ENCODE data around the gene SHANK2. TPM values are rescaled to one million over a fixed set of nuclear protein-coding genes. Genes with fewer than 3 reads are reported as not detected.

SHANK2 gene
- total RNA-seq, 2 experiments from 2014 or later = not detected

DNA sequence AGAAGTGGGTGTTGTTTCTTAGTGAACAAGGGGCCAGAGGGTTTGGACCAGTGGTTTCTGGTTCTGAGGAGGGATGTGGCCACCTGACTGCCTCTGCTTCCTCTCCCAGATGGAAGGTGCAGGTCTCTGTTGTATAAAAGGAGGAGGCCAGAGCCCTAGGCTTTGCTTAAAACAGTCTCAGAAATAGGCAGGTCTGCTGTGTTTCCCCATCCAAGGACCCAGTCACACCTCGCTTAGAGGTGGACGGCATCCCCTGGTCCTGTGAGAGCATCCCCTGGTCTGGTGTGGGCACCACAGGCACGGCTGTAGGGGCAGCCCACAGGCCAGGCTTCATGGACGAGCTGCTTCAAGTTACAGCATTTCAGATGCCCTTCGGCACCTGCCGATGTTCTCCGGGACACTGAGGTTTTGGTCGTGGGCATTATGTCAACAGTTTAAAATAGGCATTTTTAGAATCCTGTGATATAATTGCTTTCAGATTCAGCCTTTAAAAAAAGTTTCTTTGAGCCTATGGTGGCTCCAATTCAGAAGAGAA is 45.7 kb upstream of the SHANK2 start:
- H3K4me3 ChIP-seq (ENCODE audit: low read depth, low read length, poor library complexity, severe bottlenecking) = no peak overlapping the region
- H3K9me2 ChIP-seq (ENCODE audit: insufficient read depth, low read length) = no peaks in the 10 kb centered on the region
- ChIA-PET CTCF (ENCODE audit: unreplicated experiment) (no interaction called here), POLR2A (no interaction called here)
- no peaks in the 10 kb centered on the region for H4K20me1 ChIP-seq (ENCODE audit: insufficient read depth, low read length)
- H3K36me3 ChIP-seq (ENCODE audit: insufficient read depth, low read length) = no peaks in the 10 kb centered on the region
- no peak for TF ChIP-seq EZH2phosphoT487 (IDR thresholded peaks at IDR 0.05; ENCODE audit: borderline replicate concordance, low read depth, low read length)
- no peak for TF ChIP-seq CTCF (conservative IDR thresholded peaks at IDR 0.05; ENCODE audit: low read length)
- no peak for DNase-seq (ENCODE audit: low spot score)
- H3K79me2 ChIP-seq (ENCODE audit: insufficient read depth, low read depth, low read length) = no peaks in the 10 kb centered on the region
- H3K27ac ChIP-seq (ENCODE audit: low read depth, low read length, poor library complexity, severe bottlenecking) = no peak overlapping the region
- BruUV-seq (replicated peaks) = no TSS peak
- intact Hi-C loops (cut with micrococcal nuclease; ENCODE audit: unreplicated experiment) = no loop called here
- no peak overlapping the region for H2AFZ ChIP-seq (ENCODE audit: low read length)
- no peaks in the 10 kb centered on the region for H3K4me1 ChIP-seq (ENCODE audit: insufficient read depth, low read length, poor library complexity, severe bottlenecking)
- H3K9me3 ChIP-seq (ENCODE audit: low read length) = no peaks in the 10 kb centered on the region
- no peak overlapping the region for H3K4me2 ChIP-seq (ENCODE audit: low read length)

DNA sequence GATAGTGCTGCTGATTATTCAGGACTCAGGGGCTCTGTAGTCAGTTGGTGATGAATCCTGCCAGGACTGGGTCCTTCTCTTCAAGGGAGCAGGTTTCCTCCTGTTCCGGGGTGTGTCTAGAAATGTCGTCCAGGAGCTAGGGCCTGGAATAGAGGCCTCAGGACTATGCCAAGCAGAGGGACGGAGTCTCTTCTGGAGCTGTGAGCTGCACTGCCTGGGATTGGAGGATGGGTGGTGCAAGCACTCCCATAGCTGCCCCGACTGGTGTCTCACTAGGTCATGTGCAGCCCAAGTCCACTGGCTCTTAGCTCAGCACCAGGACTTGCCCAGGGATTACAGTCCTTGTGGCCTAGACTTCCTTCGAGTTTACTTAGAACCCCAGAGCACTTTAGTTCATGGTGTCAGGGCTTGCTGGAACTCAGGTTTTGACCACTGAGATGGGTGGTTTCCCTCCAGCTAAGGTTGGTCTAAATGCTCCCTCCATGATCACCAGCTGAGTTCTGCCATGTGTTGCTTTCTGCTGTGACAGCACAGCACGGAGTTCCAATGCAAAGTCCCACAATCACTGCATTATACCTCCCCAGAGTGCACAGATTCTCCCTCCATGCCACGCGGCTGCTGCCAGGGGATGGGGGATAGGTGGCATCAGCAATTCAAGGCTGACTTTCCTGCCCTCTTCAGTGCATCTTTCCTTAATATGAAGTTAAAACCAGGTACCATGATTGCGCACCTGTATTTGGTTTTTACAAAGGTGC is 42.6 kb upstream of the SHANK2 start:
- CTCF ChIA-PET (ENCODE audit: unreplicated experiment) = no interaction called here
- POLR2A ChIA-PET = no interaction called here
- no peak for TF ChIP-seq EZH2phosphoT487 (IDR thresholded peaks at IDR 0.05; ENCODE audit: borderline replicate concordance, low read depth, low read length)
- no peak for TF ChIP-seq CTCF (conservative IDR thresholded peaks at IDR 0.05; ENCODE audit: low read length)

More for the DNA sequence above, 42.6 kb upstream of the SHANK2 start:
- H3K4me3 ChIP-seq (ENCODE audit: low read depth, low read length, poor library complexity, severe bottlenecking) = no peak overlapping the region
- no peak for DNase-seq (ENCODE audit: low spot score)
- H3K4me2 ChIP-seq (ENCODE audit: low read length) = no peak overlapping the region
- H2AFZ ChIP-seq (ENCODE audit: low read length) = no peak overlapping the region
- H3K4me1 ChIP-seq (ENCODE audit: insufficient read depth, low read length, poor library complexity, severe bottlenecking) = no peaks in the 10 kb centered on the region
- no peaks in the 10 kb centered on the region for H3K9me2 ChIP-seq (ENCODE audit: insufficient read depth, low read length)
- H3K9me3 ChIP-seq (ENCODE audit: low read length) = no peaks in the 10 kb centered on the region
- no peak overlapping the region for H3K27ac ChIP-seq (ENCODE audit: low read depth, low read length, poor library complexity, severe bottlenecking)
- H3K79me2 ChIP-seq (ENCODE audit: insufficient read depth, low read depth, low read length) = no peaks in the 10 kb centered on the region
- no TSS peak for BruUV-seq (replicated peaks)
- intact Hi-C loops (cut with micrococcal nuclease; ENCODE audit: unreplicated experiment) = no loop called here
- no peaks in the 10 kb centered on the region for H4K20me1 ChIP-seq (ENCODE audit: insufficient read depth, low read length)
- no peaks in the 10 kb centered on the region for H3K36me3 ChIP-seq (ENCODE audit: insufficient read depth, low read length)

Measured in OCI-LY7 (cell line).